ENCODE data around the gene FNDC11.
"Not testable (repeated sequence)": the region's sequence is repeated elsewhere in the genome, so short reads cannot be mapped to it uniquely, and the experiment has no call there.

Gene FNDC11

GRCh38 chr20:63566395-63567135 lies 12.6 kb downstream of the FNDC11 start:
- no peak for DNase-seq (ENCODE audit: low read depth in 1 of 2, low spot score in 1 of 2)

GRCh38 chr20:63567136-63567385 lies 13.1 kb downstream of the FNDC11 start:
- no peak for DNase-seq (ENCODE audit: low read depth in 1 of 2, low spot score in 1 of 2)

- DNase-seq (ENCODE audit: low read depth in 1 of 2, low spot score in 1 of 2), result no peak
Measured at GRCh38 chr20:63567386-63568169, 13.6 kb downstream of the FNDC11 start.

- no peak for DNase-seq (ENCODE audit: low read depth in 1 of 2, low spot score in 1 of 2)
Measured at GRCh38 chr20:63568170-63568981, 14.4 kb downstream of the FNDC11 start.

- DNase-seq (ENCODE audit: low read depth in 1 of 2, low spot score in 1 of 2), result no peak
Measured at GRCh38 chr20:63568986-63569949, 15.3 kb downstream of the FNDC11 start.

- no peak for DNase-seq (ENCODE audit: low read depth in 1 of 2, low spot score in 1 of 2)
Measured at GRCh38 chr20:63570281-63571086, 16.5 kb downstream of the FNDC11 start.

GRCh38 chr20:63571087-63571478 lies 17.1 kb downstream of the FNDC11 start:
- DNase-seq (ENCODE audit: low read depth in 1 of 2, low spot score in 1 of 2), result not testable (repeated sequence)

GRCh38 chr20:63572071-63572787 lies 18.3 kb downstream of the FNDC11 start:
- no peak for DNase-seq (ENCODE audit: low read depth in 1 of 2, low spot score in 1 of 2)

- no peak for DNase-seq (ENCODE audit: low read depth in 1 of 2, low spot score in 1 of 2)
Measured at GRCh38 chr20:63572788-63573646, 19.1 kb downstream of the FNDC11 start.

- no peak for DNase-seq (ENCODE audit: low read depth in 1 of 2, low spot score in 1 of 2)
Measured at GRCh38 chr20:63573647-63574131, 19.7 kb downstream of the FNDC11 start.

- DNase-seq (ENCODE audit: low read depth in 1 of 2, low spot score in 1 of 2), result peak in 1 of 2 donors; percentile 45
Measured at GRCh38 chr20:63574156-63574828, 20.3 kb downstream of the FNDC11 start, which contains the start of gene HELZ2. HELZ2 (minus strand) TSS chr20:63574239; CDS start chr20:63572385, 1,854 bp downstream.

GRCh38 chr20:63574829-63575743 lies 21.1 kb downstream of the FNDC11 start:
- DNase-seq (ENCODE audit: low read depth in 1 of 2, low spot score in 1 of 2), result no peak

- no peak for DNase-seq (ENCODE audit: low read depth in 1 of 2, low spot score in 1 of 2)
Measured at GRCh38 chr20:63576311-63576710, 22.4 kb downstream of the FNDC11 start.

GRCh38 chr20:63577317-63577894 lies 23.4 kb downstream of the FNDC11 start:
- no peak for DNase-seq (ENCODE audit: low read depth in 1 of 2, low spot score in 1 of 2)

GRCh38 chr20:63578224-63579016 lies 24.5 kb downstream of the FNDC11 start:
- DNase-seq (ENCODE audit: low read depth in 1 of 2, low spot score in 1 of 2), result no peak

Data from activated T-helper 1 cell treated with anti-CD3 and anti-CD28 coated beads, Interleukin-2, amount 50 U/mL, for 16 hours (primary cell).